A673 (cell line): ENCODE results near the gene POMT2.

Source experiments
- CTCF ChIP-seq: fragments of 300-800, 200-600 bp; sonication (generic); conservative IDR thresholded peaks from 2 replicates; pipeline ENCODE4 v1.5.1; 2017; ENCODE audit warnings: low read depth, mild to moderate bottlenecking, antibody characterized with exemption, low read length, moderate library complexity, mixed read lengths
- EZH2 ChIP-seq: fragments of 200-600 bp; sonication (generic); IDR thresholded peaks from 2 replicates; pipeline ENCODE4 v1.6.1; 2017; ENCODE audit warnings: borderline replicate concordance, low read depth, mild to moderate bottlenecking, mixed read lengths, antibody characterized with exemption, low read length; ENCODE audit not compliant: poor library complexity, severe bottlenecking

GRCh38 chr14:77242752-77243151 is 77.9 kb downstream of the POMT2 start:
- TF ChIP-seq CTCF (no peak), EZH2 (no peak)
